Measurements from ENCODE around the gene UBXN1.

Gene UBXN1

DNA sequence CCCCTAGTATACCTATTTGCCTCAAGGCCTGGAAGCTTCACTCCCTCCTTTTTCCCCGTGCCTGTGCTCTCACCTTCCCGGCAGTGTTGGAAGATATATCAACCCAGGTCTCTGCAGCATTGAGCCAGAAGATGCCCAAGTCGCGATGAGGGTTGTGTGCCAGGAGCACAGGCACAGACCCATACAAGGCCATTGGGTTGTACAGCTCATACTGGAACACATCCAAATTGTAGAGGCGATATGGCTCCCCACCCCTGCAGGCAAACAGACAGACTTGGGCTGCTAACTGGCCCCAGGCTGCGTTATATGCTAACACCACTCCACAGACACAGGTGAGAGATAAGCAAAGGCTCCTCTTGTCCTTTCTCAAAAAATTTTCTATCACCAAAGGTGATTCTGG is 46.4 kb downstream of the UBXN1 start:
- DNase-seq, result no peak

DNA sequence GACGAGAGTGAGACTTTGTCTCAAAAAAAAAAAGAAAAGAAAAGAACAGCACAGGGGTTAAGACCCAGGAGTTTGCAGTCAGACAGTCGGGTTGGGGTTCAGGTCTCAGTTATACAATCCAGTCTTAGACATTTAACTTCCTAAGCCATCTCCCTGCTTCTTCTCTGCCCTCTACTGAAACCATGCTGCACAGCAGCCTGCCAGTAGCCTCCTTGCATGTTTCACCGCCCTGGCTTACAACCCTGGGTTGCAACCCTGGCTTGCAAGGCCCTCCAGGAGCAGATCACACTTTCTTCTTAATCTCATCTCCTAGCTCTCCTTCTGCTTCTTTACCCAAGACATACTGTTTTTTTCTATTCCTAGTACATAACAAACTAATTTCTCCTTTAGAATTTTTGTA is 51.2 kb downstream of the UBXN1 start:
- DNase-seq, result no peak

All from NCI-H1092 (cell line).